Gastrocnemius medialis (tissue), 4 donors: ENCODE data around the gene PSMG2. TPM values are rescaled to one million over a fixed set of nuclear protein-coding genes. Genes with fewer than 3 reads are reported as not detected.

ENCODE experiments used
- ATAC-seq, 2 donors: fragments of 150-250 bp; one replicate each; pipeline ENCODE4 v1.9.1; 2016
- DNase-seq, 2 donors: peaks; one replicate each; pipeline ENCODE4 v3.0.0-alpha.2; 2019
- H3K27ac ChIP-seq, 4 donors: fragments of 200-600 bp; sonication (generic); 1 replicate in 1 of 4; 2 replicates in 3 of 4; pipeline ENCODE4 v1.5.1; 2016 to 2018; ENCODE audit warnings: mild to moderate bottlenecking in 2 of 4, moderate library complexity in 1 of 4
- H3K27me3 ChIP-seq, 3 donors: fragments of 200-600 bp; sonication (generic) in 2 of 3; 1 replicate in 1 of 3; 2 replicates in 2 of 3; pipeline versions ENCODE4 v1.5.1 to v1.6.0; 2016 to 2019; ENCODE audit warnings: mild to moderate bottlenecking in 1 of 3, moderate library complexity in 1 of 3
- H3K36me3 ChIP-seq, 2 donors: fragments of 200-600 bp; sonication (generic) in 1 of 2; one replicate each; pipeline ENCODE4 v1.5.1; 2017 to 2018
- H3K4me1 ChIP-seq, 2 donors: fragments of 200-600 bp; sonication (generic) in 1 of 2; one replicate each; pipeline ENCODE4 v1.5.1; 2016 to 2017; ENCODE audit warnings: mild to moderate bottlenecking in 2 of 2
- H3K4me3 ChIP-seq, 4 donors: fragments of 200-600 bp; sonication (generic) in 3 of 4; 1 replicate in 1 of 4; 2 replicates in 3 of 4; pipeline ENCODE4 v1.5.1; 2016 to 2019; ENCODE audit warnings: mild to moderate bottlenecking in 2 of 4
- H3K9me3 ChIP-seq, 3 donors: fragments of 200-600 bp; sonication (generic) in 2 of 3; 1 replicate in 1 of 3; 2 replicates in 2 of 3; pipeline ENCODE4 v1.5.1; 2016 to 2019
- CTCF ChIP-seq, 5 experiments: fragments of 450-650 bp in 3 of 5; fragments of 200-600 bp in 2 of 5; sonication (generic) in 2 of 5; IDR thresholded peaks in 4 of 5; conservative IDR thresholded peaks in 1 of 5; 1 replicate in 4 of 5; 2 replicates in 1 of 5; pipeline ENCODE4 v1.5.1; 2016 to 2019; ENCODE audit warnings: antibody characterized with exemption in 5 of 5, mild to moderate bottlenecking in 3 of 5, moderate library complexity in 3 of 5
- POLR2A ChIP-seq, 2 donors: fragments of 450-650 bp; IDR thresholded peaks; one replicate each; pipeline ENCODE4 v1.6.1; 2017; ENCODE audit warnings: antibody characterized with exemption in 2 of 2, mild to moderate bottlenecking in 2 of 2, moderate library complexity in 2 of 2
- in situ Hi-C, 4 donors: fragments of 200-750 bp; cut with MboI; loops; one replicate each; pipeline versions ENCODE4 v1.15.0 to v1.8.0; 2017; ENCODE audit warnings: low sequenced_read_pairs in 4 of 4
- intact Hi-C: fragments of 100-400 bp; cut with DNase I; formaldehyde crosslinking; loops from one replicate; pipeline ENCODE4 v1.15.1; 2023; ENCODE audit warnings: low total_unique reads
- total RNA-seq, 4 donors: library from RNA; depleted of rRNA; stranded (reverse); fragments of >200 nt; gene quantifications; one replicate each; pipeline versions ENCODE4 v1.1.0 to v1.2.3, GENCODE V29; 2016

PSMG2 gene
- total RNA-seq, 4 donors from 2014 or later: 49.6 to 94.2 (median 63.4) TPM

GRCh38 chr18:12748671-12749070 lies 45.8 kb downstream of the PSMG2 start:
- no peaks in the 10 kb centered on the region for H3K27me3 ChIP-seq
- in situ Hi-C loops: loop anchor here (25.0 kb wide), 1 partner anchor 414 kb away; no protein-coding TSS in a partner anchor
- DNase-seq: no peak
- no peak for ATAC-seq
- no peak for TF ChIP-seq CTCF (IDR thresholded peaks at IDR 0.05 in 4 of 5, conservative IDR thresholded peaks at IDR 0.05 in 1 of 5)
- H3K9me3 ChIP-seq: no peaks in the 10 kb centered on the region
- intact Hi-C loops: no loop called here
- no peak overlapping the region for H3K4me3 ChIP-seq
- no peak overlapping the region for H3K27ac ChIP-seq
- no peaks in the 10 kb centered on the region for H3K4me1 ChIP-seq
- no peaks in the 10 kb centered on the region for H3K36me3 ChIP-seq

- Histone ChIP-seq H3K4me1 (no peaks in the 10 kb centered on the region), H3K27ac (no peak overlapping the region), H3K27me3 (no peaks in the 10 kb centered on the region), H3K36me3 (no peaks in the 10 kb centered on the region), H3K4me3 (no peak overlapping the region), H3K9me3 (no peaks in the 10 kb centered on the region)
- ATAC-seq: no peak
- intact Hi-C loops: no loop called here
- no peak for DNase-seq
- in situ Hi-C loops: loop anchor here (25.0 kb wide), 1 partner anchor 413 kb away; no protein-coding TSS in a partner anchor
- no peak for TF ChIP-seq CTCF (IDR thresholded peaks at IDR 0.05 in 4 of 5, conservative IDR thresholded peaks at IDR 0.05 in 1 of 5)
- no peak for TF ChIP-seq POLR2A (IDR thresholded peaks at IDR 0.05)
Measured at GRCh38 chr18:12749121-12749520, 46.3 kb downstream of the PSMG2 start.

GRCh38 chr18:12750076-12750714 lies 47.4 kb downstream of the PSMG2 start:
- ATAC-seq: no peak
- Histone ChIP-seq H3K9me3 (no peaks in the 10 kb centered on the region), H3K36me3 (no peaks in the 10 kb centered on the region)

GRCh38 chr18:12750715-12751502 lies 48.1 kb downstream of the PSMG2 start:
- ATAC-seq (no peak), DNase-seq (no peak)
- Histone ChIP-seq H3K36me3 (no peaks in the 10 kb centered on the region), H3K27ac (no peak overlapping the region), H3K4me1 (no peaks in the 10 kb centered on the region), H3K9me3 (no peaks in the 10 kb centered on the region), H3K27me3 (no peaks in the 10 kb centered on the region), H3K4me3 (no peak overlapping the region)
- no peak for TF ChIP-seq POLR2A (IDR thresholded peaks at IDR 0.05)
- no peak for TF ChIP-seq CTCF (IDR thresholded peaks at IDR 0.05 in 4 of 5, conservative IDR thresholded peaks at IDR 0.05 in 1 of 5)
- in situ Hi-C loops: no loop called here
- intact Hi-C loops: no loop called here

More at GRCh38 chr18:12750076-12750714, 47.4 kb downstream of the PSMG2 start:
- in situ Hi-C loops (no loop called here), intact Hi-C loops (no loop called here)
- Histone ChIP-seq H3K4me1 (no peaks in the 10 kb centered on the region), H3K27ac (no peak overlapping the region), H3K4me3 (no peak overlapping the region), H3K27me3 (no peaks in the 10 kb centered on the region)
- DNase-seq: no peak
- TF ChIP-seq POLR2A (IDR thresholded peaks at IDR 0.05): no peak
- TF ChIP-seq CTCF (IDR thresholded peaks at IDR 0.05 in 4 of 5, conservative IDR thresholded peaks at IDR 0.05 in 1 of 5): no peak
